HepG2 (cell line): Measurements from ENCODE around the gene C1QTNF1. TPM values are rescaled to one million over a fixed set of nuclear protein-coding genes. Genes with fewer than 3 reads are reported as not detected.

ENCODE experiments used
- DBP ChIP-seq: sonication (generic); formaldehyde crosslinking; IDR thresholded peaks from 2 replicates; pipeline ENCODE4 v1.4.0; 2020; ENCODE audit warnings: missing genetic modification reagents; ENCODE audit errors: not compliant biosample characterization
- DR1 ChIP-seq: sonication (generic); formaldehyde crosslinking; IDR thresholded peaks from 2 replicates; pipeline ENCODE4 v1.8.0; 2021; ENCODE audit warnings: mild to moderate bottlenecking, missing genetic modification reagents, inconsistent platforms
- FOSL2 ChIP-seq: sonication (generic); formaldehyde crosslinking; IDR thresholded peaks from 2 replicates; pipeline ENCODE4 v1.4.0; 2020; ENCODE audit warnings: missing genetic modification reagents
- HMG20B ChIP-seq: conservative IDR thresholded peaks from 2 replicates; pipeline ENCODE4 v1.6.1; 2016; ENCODE audit warnings: missing genetic modification reagents, missing compliant biosample characterization
- JDP2 ChIP-seq: sonication (generic); formaldehyde crosslinking; IDR thresholded peaks from 2 replicates; pipeline ENCODE4 v1.8.1; 2022; ENCODE audit warnings: missing genetic modification reagents, borderline replicate concordance
- MTA3 ChIP-seq: sonication (generic); formaldehyde crosslinking; IDR thresholded peaks from 2 replicates; pipeline ENCODE4 v1.4.0; 2020; ENCODE audit warnings: missing genetic modification reagents
- REL ChIP-seq: sonication (generic); formaldehyde crosslinking; conservative IDR thresholded peaks from 2 replicates; pipeline ENCODE4 v1.8.0; 2022; ENCODE audit warnings: mild to moderate bottlenecking, missing genetic modification reagents, moderate library complexity
- SIX1 ChIP-seq: sonication (generic); formaldehyde crosslinking; IDR thresholded peaks from 2 replicates; pipeline ENCODE4 v1.4.0; 2020; ENCODE audit warnings: missing genetic modification reagents, borderline replicate concordance
- SMARCE1 ChIP-seq: fragments of 450-650 bp; IDR thresholded peaks from 2 replicates; pipeline ENCODE4 v1.6.1; 2017; ENCODE audit warnings: borderline replicate concordance
- SOX6 ChIP-seq, 2 experiments: fragments of 450-650 bp in 1 of 2; sonication (generic) in 1 of 2; formaldehyde crosslinking in 1 of 2; IDR thresholded peaks; 2 replicates each; pipeline versions ENCODE4 v1.4.0 to v1.6.1; 2017 to 2020; ENCODE audit warnings: antibody characterized with exemption in 1 of 2, mild to moderate bottlenecking in 1 of 2, missing genetic modification reagents in 1 of 2
- SRSF9 ChIP-seq: fragments of 200-400 bp; formaldehyde crosslinking; IDR thresholded peaks from 2 replicates; pipeline ENCODE4 v1.6.1; 2018; ENCODE audit warnings: borderline replicate concordance, mild to moderate bottlenecking, low read depth, low read length; ENCODE audit not compliant: insufficient read depth, poor library complexity, severe bottlenecking
- TAF15 ChIP-seq: fragments of 200-400 bp; formaldehyde crosslinking; IDR thresholded peaks from one replicate; pipeline ENCODE4 v1.6.1; 2018; ENCODE audit warnings: mild to moderate bottlenecking, low read depth, low read length; ENCODE audit not compliant: poor library complexity, severe bottlenecking
- TRAFD1 ChIP-seq: sonication (generic); formaldehyde crosslinking; IDR thresholded peaks from 2 replicates; pipeline ENCODE4 v1.5.1; 2020; ENCODE audit warnings: missing genetic modification reagents, mild to moderate bottlenecking, borderline replicate concordance
- ZMYM4 ChIP-seq: sonication (generic); formaldehyde crosslinking; IDR thresholded peaks from 2 replicates; pipeline ENCODE4 v1.8.1; 2023; ENCODE audit warnings: mild to moderate bottlenecking, missing genetic modification reagents
- ZNF124 ChIP-seq: sonication (generic); formaldehyde crosslinking; IDR thresholded peaks from 2 replicates; pipeline ENCODE4 v1.4.0; 2020; ENCODE audit warnings: missing genetic modification reagents
- ZNF205 ChIP-seq: IDR thresholded peaks from 2 replicates; pipeline ENCODE4 v1.6.1; 2018; ENCODE audit warnings: missing biosample characterization, missing genetic modification reagents
- ZNF343 ChIP-seq: sonication (generic); formaldehyde crosslinking; IDR thresholded peaks from 2 replicates; pipeline ENCODE4 v1.4.0; 2020; ENCODE audit warnings: mild to moderate bottlenecking, missing genetic modification reagents
- ZNF354B ChIP-seq: sonication (generic); formaldehyde crosslinking; IDR thresholded peaks from 2 replicates; pipeline ENCODE4 v1.8.0; 2022; ENCODE audit warnings: mild to moderate bottlenecking, missing genetic modification reagents
- ZNF713 ChIP-seq: sonication (generic); formaldehyde crosslinking; IDR thresholded peaks from 2 replicates; pipeline ENCODE4 v1.4.0; 2020; ENCODE audit warnings: mild to moderate bottlenecking, missing genetic modification reagents
- ZNF761 ChIP-seq: sonication (generic); formaldehyde crosslinking; conservative IDR thresholded peaks from 2 replicates; pipeline ENCODE4 v1.4.0; 2020; ENCODE audit warnings: mild to moderate bottlenecking, missing genetic modification reagents
- ZNF780A ChIP-seq: sonication (generic); formaldehyde crosslinking; IDR thresholded peaks from 2 replicates; pipeline ENCODE4 v1.8.0; 2022; ENCODE audit warnings: mild to moderate bottlenecking, missing genetic modification reagents, moderate library complexity
- ZNF839 ChIP-seq: sonication (generic); formaldehyde crosslinking; IDR thresholded peaks from 2 replicates; pipeline ENCODE4 v1.4.0; 2020; ENCODE audit warnings: missing genetic modification reagents, mild to moderate bottlenecking, borderline replicate concordance
- ZNF879 ChIP-seq: sonication (generic); formaldehyde crosslinking; IDR thresholded peaks from 2 replicates; pipeline ENCODE4 v1.8.1; 2023; ENCODE audit warnings: missing genetic modification reagents
- ZSCAN20 ChIP-seq: sonication (generic); formaldehyde crosslinking; IDR thresholded peaks from 2 replicates; pipeline ENCODE4 v1.4.0; 2020; ENCODE audit warnings: missing genetic modification reagents, mild to moderate bottlenecking, borderline replicate concordance
- polyA plus RNA-seq, 8 experiments: library from polyadenylated mRNA; depleted of rRNA in 3 of 8; stranded (reverse) in 7 of 8; unstranded in 1 of 8; fragments of >200 nt; fragmentation: Illumina TruSeq in 4 of 8; extraction: Trizol in 4 of 8; gene quantifications; 2 replicates each; pipeline versions ENCODE4 v1.2.1 to v1.2.3, GENCODE V29; 2011 to 2016; ENCODE audit warnings: low read depth in 4 of 8, missing spikeins in 1 of 8, mixed read lengths in 1 of 8; ENCODE audit not compliant: insufficient read depth in 1 of 8
- total RNA-seq, 5 experiments: library from RNA; depleted of rRNA; stranded (reverse); fragments of >200 nt; fragmentation: Illumina TruSeq; extraction: Trizol; gene quantifications; 2 replicates each; pipeline ENCODE4 v1.2.3, GENCODE V29; 2016; ENCODE audit warnings: low read depth in 1 of 5
- TF ChIP-seq, protein P1 (sequence below): sonication (generic); formaldehyde crosslinking; IDR thresholded peaks from 2 replicates; pipeline ENCODE4 v1.5.0; 2020; ENCODE audit warnings: mild to moderate bottlenecking, missing genetic modification reagents

The C1QTNF1 gene
- total and polyA plus RNA-seq, 2 of the 13 experiments (the other 11 are each of a cell fraction or from before 2014, with no cell fraction given): 0.18 to 0.86 TPM

DNA sequence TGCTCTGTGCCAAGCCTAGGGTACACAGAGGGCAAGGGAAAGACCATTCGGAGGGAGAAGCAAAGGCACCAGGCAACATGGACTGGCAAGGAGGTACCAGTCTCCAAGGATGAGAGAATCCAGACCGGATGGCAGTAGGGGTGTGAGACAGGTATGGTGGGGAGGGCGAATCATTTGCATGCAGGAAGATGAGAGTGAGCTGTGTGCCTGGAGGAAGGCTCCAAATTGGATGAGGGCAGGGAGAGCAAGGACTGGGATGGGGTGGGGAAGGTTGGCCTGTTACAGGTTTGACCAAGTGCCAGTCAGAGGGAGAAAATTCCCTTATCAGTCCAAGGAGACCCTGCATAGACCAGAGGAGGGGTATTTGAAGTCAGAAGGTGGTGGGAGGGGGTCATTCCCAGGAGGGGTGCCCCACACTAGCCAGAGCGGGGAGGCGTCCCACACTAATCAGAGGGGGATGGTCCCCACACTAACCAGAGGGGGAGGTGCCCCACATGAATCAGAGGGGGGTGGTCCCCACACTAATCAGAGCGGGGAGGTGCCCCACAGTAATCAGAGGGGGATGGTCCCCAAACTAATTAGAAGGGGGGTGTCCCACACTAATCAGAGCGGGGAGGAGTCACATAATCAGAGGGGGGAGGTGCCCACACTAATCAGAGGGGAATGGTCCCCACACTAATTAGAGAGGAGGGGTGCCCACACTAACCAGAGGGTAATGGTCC, 15.1 kb upstream of the C1QTNF1 start (continued):
- TF ChIP-seq ZNF713 (CRISPR knock-in tag): no peak
- peak; percentile 49; the same call in 1 of the 2 replicates for TF ChIP-seq TRAFD1 (CRISPR knock-in tag)
- TF ChIP-seq DBP: no peak
- TF ChIP-seq ZMYM4 (CRISPR knock-in tag): no peak
- no peak for TF ChIP-seq ZNF761 (CRISPR knock-in tag)
- TF ChIP-seq DR1 (CRISPR knock-in tag): no peak
- TF ChIP-seq HMG20B (CRISPR knock-in tag): no peak
- no peak for TF ChIP-seq TAF15
- TF ChIP-seq ZNF780A: 0 out of 2 replicates have a peak, but pooled peaks have one; percentile 21
- TF ChIP-seq, protein P1, sequence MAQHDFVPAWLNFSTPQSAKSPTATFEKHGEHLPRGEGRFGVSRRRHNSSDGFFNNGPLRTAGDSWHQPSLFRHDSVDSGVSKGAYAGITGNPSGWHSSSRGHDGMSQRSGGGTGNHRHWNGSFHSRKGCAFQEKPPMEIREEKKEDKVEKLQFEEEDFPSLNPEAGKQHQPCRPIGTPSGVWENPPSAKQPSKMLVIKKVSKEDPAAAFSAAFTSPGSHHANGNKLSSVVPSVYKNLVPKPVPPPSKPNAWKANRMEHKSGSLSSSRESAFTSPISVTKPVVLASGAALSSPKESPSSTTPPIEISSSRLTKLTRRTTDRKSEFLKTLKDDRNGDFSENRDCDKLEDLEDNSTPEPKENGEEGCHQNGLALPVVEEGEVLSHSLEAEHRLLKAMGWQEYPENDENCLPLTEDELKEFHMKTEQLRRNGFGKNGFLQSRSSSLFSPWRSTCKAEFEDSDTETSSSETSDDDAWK: no peak
- TF ChIP-seq ZNF879: no peak
- TF ChIP-seq FOSL2: no peak
- no peak for TF ChIP-seq ZSCAN20 (CRISPR knock-in tag)
- no peak for TF ChIP-seq ZNF839 (CRISPR knock-in tag)
- TF ChIP-seq ZNF124 (CRISPR knock-in tag): no peak
- TF ChIP-seq JDP2 (CRISPR knock-in tag): no peak
- no peak for TF ChIP-seq ZNF354B (CRISPR knock-in tag)
- TF ChIP-seq SRSF9: no peak
- no peak for TF ChIP-seq SIX1
- no peak for TF ChIP-seq SOX6 (IDR thresholded peaks at IDR 0.05)
- TF ChIP-seq SOX6 (CRISPR knock-in tag; IDR thresholded peaks at IDR 0.05): no peak
- no peak for TF ChIP-seq ZNF205 (CRISPR knock-in tag)
- no peak for TF ChIP-seq MTA3
- TF ChIP-seq ZNF343: no peak
- no peak for TF ChIP-seq SMARCE1
- peak; percentile 56; the same call in 1 of the 2 replicates for TF ChIP-seq REL (CRISPR knock-in tag)
